ENCODE data around the gene TJP1.
"Not testable (repeated sequence)": the region's sequence is repeated elsewhere in the genome, so short reads cannot be mapped to it uniquely, and the experiment has no call there.

Gene TJP1

DNA sequence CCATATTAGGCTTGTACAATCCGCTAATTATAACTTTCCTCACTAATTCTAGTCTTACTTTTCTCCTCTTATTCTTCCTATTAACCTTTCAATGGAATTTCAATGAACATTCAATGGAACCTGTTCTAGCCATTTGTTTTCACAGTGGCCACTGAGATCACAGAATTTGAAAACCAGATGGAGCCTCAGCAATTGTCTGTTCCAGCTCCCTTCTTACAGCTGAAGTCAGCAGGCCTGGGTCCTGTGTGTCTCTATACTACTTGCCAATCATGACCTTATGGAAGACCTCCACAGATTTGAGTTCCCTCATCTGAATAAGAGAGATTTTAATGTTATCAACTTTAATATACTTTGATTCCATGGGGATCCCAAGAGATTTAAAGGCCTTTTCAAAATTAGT, 36.6 kb downstream of the TJP1 start:
- no peak for DNase-seq (ENCODE audit: low read depth in 1 of 2, low spot score in 1 of 2)
- in situ Hi-C loops (cut with HindIII; ENCODE audit: low pct_unique_long_range_greater_than_20kb, low sequenced_read_pairs): no loop called here
- no peak for TF ChIP-seq JUND (IDR thresholded peaks at IDR 0.05; ENCODE audit: low read depth)

- in situ Hi-C loops (cut with HindIII; ENCODE audit: low pct_unique_long_range_greater_than_20kb, low sequenced_read_pairs): no loop called here
- TF ChIP-seq JUND (IDR thresholded peaks at IDR 0.05; ENCODE audit: low read depth): no peak
- DNase-seq (ENCODE audit: low read depth in 1 of 2, low spot score in 1 of 2): no peak
Measured at GRCh38 chr15:29785136-29785535, 37.1 kb downstream of the TJP1 start.

DNA sequence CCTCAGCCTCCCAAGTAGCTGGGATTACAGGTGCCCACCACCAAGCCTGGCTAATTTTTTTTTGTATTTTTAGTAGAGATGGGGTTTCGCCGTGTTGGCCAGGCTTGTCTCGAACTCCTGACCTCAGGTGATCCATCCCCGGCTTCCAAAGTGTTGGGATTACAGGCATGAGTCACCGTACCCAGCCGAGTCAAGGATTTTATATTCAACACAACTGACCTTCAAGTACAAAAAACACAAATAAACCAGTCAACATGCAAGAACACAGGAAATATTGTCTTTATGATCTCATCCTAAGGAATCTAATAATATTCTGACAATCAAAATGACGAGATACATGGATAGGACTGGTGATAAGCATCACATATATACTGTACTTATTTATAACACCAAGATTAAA, 37.9 kb downstream of the TJP1 start:
- in situ Hi-C loops (cut with HindIII; ENCODE audit: low pct_unique_long_range_greater_than_20kb, low sequenced_read_pairs): no loop called here
- DNase-seq (ENCODE audit: low read depth in 1 of 2, low spot score in 1 of 2): no peak
- no peak for TF ChIP-seq JUND (IDR thresholded peaks at IDR 0.05; ENCODE audit: low read depth)

- DNase-seq (ENCODE audit: low read depth in 1 of 2, low spot score in 1 of 2); in situ Hi-C loops (cut with HindIII; ENCODE audit: low pct_unique_long_range_greater_than_20kb, low sequenced_read_pairs): not testable (repeated sequence)
Measured at GRCh38 chr15:29782816-29783215, 39.5 kb downstream of the TJP1 start.

DNA sequence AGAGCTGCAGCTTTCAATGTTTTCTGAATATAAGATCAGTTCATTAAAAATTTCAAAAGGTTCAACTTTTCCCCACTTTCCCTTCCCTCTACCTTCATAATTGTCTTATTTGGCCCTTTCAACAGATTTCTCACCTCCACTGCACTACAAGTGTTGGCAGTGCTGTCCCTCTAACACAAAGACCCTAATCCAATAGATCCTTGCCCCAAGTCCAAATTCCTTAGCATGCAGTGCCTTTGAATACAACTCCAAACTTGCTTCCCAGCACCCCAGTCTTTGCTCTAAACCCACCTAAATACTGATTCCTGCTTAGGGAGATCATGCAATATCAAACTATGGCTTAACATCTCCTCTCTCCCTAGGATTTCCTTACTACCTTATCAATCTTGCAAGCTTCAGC, 43.9 kb downstream of the TJP1 start:
- in situ Hi-C loops (cut with HindIII; ENCODE audit: low pct_unique_long_range_greater_than_20kb, low sequenced_read_pairs): no loop called here
- no peak for TF ChIP-seq JUND (IDR thresholded peaks at IDR 0.05; ENCODE audit: low read depth)
- no peak for DNase-seq (ENCODE audit: low read depth in 1 of 2, low spot score in 1 of 2)

DNA sequence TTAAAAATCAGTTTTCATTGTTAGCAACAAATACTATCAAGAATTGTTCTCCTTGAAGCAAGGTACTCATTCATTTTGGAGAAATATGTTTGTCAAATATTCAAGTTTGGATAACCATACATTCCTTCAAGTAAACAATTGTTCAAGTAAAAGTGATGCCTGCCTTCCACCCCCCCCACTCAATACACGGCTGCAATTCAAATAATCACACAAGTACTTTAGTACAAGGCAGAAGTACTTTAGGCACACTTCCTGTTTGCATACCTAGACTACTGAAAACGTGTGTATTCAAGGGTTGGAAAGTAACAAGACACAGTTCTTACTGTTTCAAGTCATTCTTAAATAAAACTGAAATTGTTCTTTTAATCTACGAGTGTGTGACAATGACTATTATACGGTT, 45.4 kb downstream of the TJP1 start:
- TF ChIP-seq JUND (IDR thresholded peaks at IDR 0.05; ENCODE audit: low read depth): no peak
- in situ Hi-C loops (cut with HindIII; ENCODE audit: low pct_unique_long_range_greater_than_20kb, low sequenced_read_pairs): no loop called here
- DNase-seq (ENCODE audit: low read depth in 1 of 2, low spot score in 1 of 2): peak in 1 of 2 experiments; percentile 5

GRCh38 chr15:29774900-29775299, 47.4 kb downstream of the TJP1 start:
- no peak for DNase-seq (ENCODE audit: low read depth in 1 of 2, low spot score in 1 of 2)
- no peak for TF ChIP-seq JUND (IDR thresholded peaks at IDR 0.05; ENCODE audit: low read depth)
- in situ Hi-C loops (cut with HindIII; ENCODE audit: low pct_unique_long_range_greater_than_20kb, low sequenced_read_pairs): no loop called here

GRCh38 chr15:29773816-29774215, 48.5 kb downstream of the TJP1 start:
- no peak for DNase-seq (ENCODE audit: low read depth in 1 of 2, low spot score in 1 of 2)
- no peak for TF ChIP-seq JUND (IDR thresholded peaks at IDR 0.05; ENCODE audit: low read depth)
- in situ Hi-C loops (cut with HindIII; ENCODE audit: low pct_unique_long_range_greater_than_20kb, low sequenced_read_pairs): no loop called here

GRCh38 chr15:29773000-29773399, 49.3 kb downstream of the TJP1 start:
- no peak for TF ChIP-seq JUND (IDR thresholded peaks at IDR 0.05; ENCODE audit: low read depth)
- in situ Hi-C loops (cut with HindIII; ENCODE audit: low pct_unique_long_range_greater_than_20kb, low sequenced_read_pairs): no loop called here
- no peak for DNase-seq (ENCODE audit: low read depth in 1 of 2, low spot score in 1 of 2)

GRCh38 chr15:29770796-29771195, 51.5 kb downstream of the TJP1 start:
- in situ Hi-C loops (cut with HindIII; ENCODE audit: low pct_unique_long_range_greater_than_20kb, low sequenced_read_pairs): no loop called here
- no peak for DNase-seq (ENCODE audit: low read depth in 1 of 2, low spot score in 1 of 2)
- TF ChIP-seq JUND (IDR thresholded peaks at IDR 0.05; ENCODE audit: low read depth): no peak

- in situ Hi-C loops (cut with HindIII; ENCODE audit: low pct_unique_long_range_greater_than_20kb, low sequenced_read_pairs): no loop called here
- no peak for TF ChIP-seq JUND (IDR thresholded peaks at IDR 0.05; ENCODE audit: low read depth)
- DNase-seq (ENCODE audit: low read depth in 1 of 2, low spot score in 1 of 2): no peak
Measured at GRCh38 chr15:29765898-29766527, 56.3 kb downstream of the TJP1 start.

DNA sequence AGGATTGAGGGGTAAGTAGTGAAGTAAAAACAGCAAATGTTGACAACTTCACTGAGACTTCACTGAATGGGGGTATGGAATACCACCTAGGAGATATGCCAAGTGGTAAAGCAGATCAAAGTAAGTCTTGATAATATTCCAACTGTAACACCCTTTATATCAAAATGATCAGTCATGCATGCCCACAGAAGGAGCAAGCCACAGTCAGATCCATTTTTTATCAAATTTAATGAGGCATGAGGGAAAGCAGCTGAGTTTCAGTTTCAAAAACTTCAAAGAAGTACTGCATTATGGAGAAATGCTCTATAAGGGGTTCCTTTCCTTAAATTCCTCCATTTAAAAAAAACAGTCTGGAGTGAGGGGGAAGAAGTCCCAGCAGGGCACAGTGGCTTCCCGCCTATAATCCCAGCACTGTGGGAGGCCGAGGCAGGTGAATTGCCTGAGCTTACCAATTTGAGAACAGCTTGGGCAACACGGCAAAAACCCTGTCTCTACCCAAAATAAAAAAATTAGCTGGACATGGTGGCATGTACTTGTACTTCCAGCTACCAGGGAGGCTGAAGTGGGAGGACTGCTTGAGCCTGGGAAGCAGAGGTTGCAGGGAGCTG, 56.9 kb downstream of the TJP1 start:
- no peak for DNase-seq (ENCODE audit: low read depth in 1 of 2, low spot score in 1 of 2)
- no peak for TF ChIP-seq JUND (IDR thresholded peaks at IDR 0.05; ENCODE audit: low read depth)
- in situ Hi-C loops (cut with HindIII; ENCODE audit: low pct_unique_long_range_greater_than_20kb, low sequenced_read_pairs): no loop called here

- in situ Hi-C loops (cut with HindIII; ENCODE audit: low pct_unique_long_range_greater_than_20kb, low sequenced_read_pairs): no loop called here
- no peak for DNase-seq (ENCODE audit: low read depth in 1 of 2, low spot score in 1 of 2)
- no peak for TF ChIP-seq JUND (IDR thresholded peaks at IDR 0.05; ENCODE audit: low read depth)
Measured at GRCh38 chr15:29759596-29759995, 62.7 kb downstream of the TJP1 start.
